Suppressor macrophage (primary cell): ENCODE measurements around the gene DIS3L2.
"Not testable (repeated sequence)": the region's sequence is repeated elsewhere in the genome, so short reads cannot be mapped to it uniquely, and the experiment has no call there.

Experiments
- DNase-seq, 4 experiments: peaks; one replicate each; pipeline ENCODE4 v3.0.0-alpha.2; 2020 to 2022

Gene DIS3L2

DNA sequence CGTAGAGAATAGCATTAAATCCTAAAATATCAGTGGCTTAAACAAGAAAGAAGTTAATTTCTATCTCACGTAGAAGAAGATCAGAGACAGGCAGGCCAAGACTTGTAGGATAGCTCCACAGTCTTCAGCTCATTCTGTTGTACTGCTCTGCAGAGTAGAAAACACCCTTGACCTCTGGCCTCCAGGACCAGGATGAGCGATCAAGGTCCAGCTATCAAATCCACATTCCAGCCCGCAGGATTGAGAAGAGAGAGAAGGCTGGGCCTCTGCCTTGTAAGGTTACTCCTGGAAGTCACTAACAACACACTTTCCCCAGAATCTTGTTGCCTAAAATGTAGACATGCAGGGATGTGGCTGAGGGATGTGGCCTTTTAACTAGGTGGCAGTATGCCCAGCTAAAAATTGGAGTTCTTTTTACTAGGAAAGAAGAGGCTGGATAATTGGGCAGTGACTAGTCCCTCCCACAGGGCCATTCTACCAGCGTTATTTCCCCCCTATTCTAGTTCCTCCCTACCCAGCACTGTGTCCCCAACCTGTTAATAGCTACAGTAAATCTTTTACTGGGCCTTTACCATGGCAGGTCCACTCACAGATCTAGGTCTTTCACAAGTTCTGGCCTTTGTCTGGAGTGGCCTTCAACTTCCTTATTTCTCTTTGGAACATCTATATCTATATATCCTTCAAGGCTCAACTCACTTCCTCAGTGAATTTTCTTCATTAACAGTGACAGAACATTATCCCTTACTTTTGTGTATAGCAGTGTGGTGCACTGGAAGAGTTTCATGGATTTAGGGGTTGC, 165.0 kb downstream of the DIS3L2 start:
- peak; percentile 40 to 71 (median 56) for DNase-seq

DNA sequence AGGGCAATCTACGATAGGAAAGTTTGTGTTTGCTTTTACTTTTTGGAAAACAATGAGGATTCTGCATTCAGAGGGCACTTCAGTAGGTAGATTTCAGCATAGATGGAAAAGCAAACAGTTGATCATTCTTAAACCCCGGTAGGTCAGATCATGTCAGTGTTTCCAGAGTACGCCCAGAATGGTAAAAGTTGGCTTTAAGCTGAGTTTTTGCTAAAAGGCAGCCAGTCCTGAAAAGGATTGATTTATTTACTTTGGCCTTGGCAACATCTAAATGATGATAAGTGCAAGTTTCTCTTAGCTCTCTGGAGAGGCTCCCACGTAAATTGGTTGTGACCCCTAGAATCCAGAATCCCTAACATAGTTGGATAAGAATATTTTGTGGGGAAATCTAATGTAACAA, 168.0 kb downstream of the DIS3L2 start:
- DNase-seq = no peak

DNA sequence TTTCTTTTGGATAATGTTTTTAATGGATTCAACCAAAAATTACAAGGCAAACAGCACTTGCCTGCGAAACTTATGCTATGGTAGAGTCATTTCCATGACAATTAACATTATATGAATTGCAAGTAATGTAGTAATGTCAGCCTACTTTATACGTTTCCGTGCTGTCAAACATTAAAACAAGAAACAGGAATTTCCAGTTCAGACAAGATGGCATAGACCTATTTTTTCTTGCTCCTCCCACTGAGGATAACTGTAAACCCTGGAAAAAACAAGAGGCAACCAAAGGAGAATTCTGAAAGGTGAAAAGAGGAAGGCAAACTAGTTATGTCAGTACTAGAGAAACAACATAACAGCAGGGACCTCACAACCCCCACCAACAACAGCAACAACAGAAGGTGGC, 170.7 kb downstream of the DIS3L2 start:
- DNase-seq = no peak

DNA sequence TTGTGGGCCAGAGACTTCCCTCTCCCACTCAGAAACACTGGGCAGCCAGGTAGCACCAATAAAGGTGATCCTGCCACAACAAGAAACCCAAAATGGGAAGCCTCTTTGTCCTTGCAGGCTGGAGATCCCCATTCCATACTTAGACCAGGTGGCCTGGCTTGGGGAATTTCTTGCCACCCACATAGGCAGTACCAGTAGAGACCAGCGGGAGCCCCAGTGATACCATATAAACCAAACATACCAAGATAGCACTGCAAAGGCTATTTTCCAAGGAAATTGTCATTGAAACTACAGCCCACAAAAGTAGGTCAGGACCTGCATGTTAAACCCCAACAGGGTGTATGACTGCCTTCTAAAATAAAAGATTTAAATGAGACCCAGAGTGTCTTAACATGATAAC, 171.6 kb downstream of the DIS3L2 start:
- DNase-seq = no peak

DNA sequence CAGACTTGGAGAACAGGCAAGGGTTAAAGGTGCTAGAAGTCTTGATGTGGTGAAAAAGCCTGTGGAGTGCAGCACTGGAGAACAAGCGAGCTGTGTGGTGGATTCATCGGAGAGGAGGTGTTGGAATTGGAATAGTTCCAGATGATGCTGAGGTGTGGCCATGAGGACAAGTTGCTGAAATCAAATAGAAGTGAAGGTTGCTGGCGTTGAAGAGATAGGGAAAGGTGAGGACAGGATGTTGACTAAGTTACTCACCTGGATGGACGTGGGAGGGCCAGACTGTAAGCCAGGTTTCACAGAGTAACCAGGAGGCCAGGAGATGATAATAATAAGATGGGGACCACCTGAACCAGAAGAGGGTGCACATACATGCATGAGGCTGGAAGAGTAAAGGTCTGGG, 173.4 kb downstream of the DIS3L2 start:
- no peak for DNase-seq

DNA sequence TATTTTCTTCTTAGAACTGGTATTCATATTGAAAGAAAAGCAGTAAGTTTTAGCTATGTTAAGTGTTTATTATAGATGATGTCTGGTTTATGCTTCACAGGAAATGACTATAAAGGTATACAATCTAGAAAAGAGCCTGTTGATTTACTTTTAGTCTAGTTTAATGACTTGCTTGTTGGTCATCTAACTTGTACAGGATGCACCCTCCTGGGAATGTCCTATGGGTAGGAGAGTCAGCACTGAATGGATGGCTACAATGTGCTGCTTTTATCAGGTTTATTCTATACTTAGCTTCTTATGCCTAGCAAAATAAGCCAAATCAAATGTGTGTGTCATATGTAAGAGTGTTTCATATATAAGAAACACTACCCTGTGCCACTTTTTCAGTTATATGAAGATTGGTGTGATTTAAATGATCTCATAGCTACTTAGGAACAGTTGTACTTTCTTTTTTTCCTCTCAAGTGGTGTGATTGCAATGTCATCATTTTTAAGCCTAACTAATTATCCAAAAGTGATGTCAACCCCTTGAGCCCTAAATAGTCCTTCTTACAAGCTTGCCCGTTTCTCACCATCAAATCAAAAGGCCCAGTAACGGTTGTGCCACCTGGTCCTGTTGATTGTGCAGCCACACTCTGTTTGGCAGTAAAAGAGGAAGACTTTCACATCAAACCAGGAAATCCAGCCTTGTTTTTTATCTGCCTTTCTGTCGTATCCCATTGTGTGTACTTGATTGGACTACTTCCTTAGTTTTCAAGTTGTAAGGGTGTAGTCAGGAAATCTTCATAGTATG, 176.0 kb downstream of the DIS3L2 start:
- peak in 2 of 4 experiments; percentile 4 to 29 for DNase-seq

DNA sequence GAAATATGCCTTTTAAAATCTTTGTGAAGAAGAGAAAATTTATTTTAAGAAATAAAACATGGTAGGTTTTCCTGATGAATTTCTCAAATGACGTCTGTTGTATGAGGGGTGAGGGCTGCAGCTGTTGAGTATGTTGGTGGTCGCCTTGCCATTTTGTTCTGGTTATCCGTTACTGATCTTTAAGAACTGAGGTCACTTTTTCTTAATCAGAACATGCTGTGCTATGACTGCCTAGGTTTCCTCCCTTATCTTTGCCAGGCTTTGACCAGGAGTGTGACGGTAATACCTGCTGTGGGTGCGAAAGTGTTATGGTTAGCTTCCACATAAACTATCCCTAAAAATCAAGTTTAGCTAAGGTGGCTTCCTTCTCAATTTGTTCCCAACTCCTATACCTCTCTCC, 176.9 kb downstream of the DIS3L2 start:
- no peak for DNase-seq

DNA sequence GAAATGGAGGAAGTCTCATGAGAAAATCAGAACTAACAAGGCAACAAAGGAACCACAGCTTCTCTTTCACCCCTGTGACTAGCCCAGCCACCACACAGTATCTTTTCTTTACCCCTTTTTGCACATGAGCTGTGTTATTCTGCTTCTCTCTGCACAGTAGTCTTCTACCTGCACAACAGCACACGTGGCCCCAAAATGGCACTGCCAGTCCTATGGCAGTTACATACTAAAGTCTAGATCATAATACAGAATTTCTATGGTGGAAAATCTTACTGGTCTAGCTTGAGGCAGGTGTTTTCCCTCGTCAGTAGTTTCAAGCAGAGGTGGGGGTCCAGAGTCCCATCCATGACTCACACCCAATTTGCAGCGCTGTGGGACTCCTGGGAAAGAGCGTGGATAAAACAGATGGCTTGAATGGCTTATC, 177.7 kb downstream of the DIS3L2 start:
- peak in 2 of 4 experiments; percentile 17 to 27 for DNase-seq

DNA sequence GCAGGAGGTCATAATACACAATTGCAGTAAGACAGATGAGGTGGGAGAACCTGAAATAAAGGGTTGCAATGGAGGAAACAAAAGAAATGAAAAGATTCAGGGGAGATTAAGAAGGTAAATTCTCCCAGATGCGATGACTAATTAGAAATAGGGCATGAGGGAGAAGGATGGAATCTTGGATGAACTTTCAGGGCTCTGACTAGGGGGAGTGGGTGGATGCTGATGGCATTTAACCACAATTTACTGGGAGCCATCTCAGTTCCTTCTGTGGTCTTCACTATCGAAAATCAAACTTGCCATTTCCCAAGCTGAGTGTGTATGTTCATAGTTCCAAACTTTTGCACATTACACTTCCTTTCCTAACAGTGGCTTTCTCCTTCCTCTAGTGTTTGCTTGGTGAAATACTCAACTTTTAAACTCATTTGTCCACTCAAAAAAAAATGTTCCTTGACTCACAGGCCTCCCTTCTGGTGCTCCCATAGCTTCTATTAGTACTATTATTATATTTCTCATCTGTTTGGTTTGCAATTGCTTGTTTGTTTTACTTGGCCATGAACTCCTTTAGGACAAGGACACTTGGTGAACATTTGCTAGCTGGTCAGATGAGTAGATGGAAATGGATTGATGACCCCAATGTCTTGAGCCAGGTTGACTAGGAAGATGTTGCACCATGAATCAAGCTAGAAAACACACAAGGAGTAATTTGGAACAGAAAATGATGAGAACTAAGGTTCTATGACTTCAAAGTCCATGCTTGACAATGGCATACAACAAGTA, 178.5 kb downstream of the DIS3L2 start:
- DNase-seq = no peak

DNA sequence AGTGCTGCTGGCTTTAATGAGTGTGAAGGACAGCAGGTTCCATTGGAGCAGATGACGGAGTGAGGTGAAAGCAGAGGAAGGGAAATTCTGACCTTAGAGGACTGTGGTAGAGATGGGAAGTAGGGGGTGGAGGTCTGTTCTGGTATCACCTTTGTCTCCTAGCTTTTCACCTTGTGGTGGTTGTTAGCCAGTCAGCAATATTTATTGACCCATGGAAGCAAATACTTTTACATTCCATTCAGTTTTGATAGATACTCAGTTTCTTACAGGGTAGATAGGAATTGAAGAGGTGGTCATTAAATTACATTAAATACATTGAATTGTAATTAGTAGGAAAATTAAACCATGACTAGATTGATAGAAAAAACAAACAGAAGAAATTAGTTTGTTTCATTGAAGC, 180.1 kb downstream of the DIS3L2 start:
- no peak for DNase-seq

DNA sequence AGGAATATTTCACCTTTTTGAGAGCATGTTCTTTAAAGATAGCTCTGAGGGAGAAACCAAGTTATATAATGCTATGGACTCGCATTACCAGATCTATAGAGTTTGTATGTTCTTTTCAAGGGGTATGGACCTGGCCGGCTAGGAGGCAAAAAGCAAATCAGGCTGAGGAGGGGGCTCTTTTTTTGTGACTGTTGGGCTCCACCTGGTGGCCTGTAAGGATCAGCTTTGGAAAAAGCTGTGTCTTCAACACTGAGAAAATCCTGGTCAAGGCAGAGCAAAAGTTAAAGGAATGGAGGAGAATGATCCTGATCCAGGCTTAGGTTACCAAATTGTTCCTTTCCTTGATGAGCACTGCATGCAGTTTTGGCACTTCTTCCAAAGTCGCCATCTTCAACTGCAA, 180.5 kb downstream of the DIS3L2 start:
- peak in 3 of 4 experiments; percentile 28 to 39 (median 37) for DNase-seq

DNA sequence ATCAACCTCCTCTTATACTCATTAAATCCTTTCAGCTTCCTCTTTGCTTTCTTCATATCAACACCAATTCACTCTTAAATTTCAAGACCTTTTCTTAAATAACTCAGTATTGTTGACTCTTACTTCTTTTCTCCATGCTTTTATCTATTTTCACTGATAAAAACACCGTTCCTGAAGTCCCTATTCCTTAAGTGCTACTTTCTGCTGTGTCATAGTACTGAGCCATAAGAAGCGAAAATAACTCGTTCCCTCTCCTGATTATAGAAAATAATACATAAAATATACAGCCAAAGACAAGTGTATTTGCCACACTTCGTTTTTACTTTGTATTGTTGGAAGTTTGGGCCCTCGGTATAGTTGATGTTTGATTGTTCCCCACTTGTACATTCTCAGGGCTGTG, 181.0 kb downstream of the DIS3L2 start:
- no peak for DNase-seq

DNA sequence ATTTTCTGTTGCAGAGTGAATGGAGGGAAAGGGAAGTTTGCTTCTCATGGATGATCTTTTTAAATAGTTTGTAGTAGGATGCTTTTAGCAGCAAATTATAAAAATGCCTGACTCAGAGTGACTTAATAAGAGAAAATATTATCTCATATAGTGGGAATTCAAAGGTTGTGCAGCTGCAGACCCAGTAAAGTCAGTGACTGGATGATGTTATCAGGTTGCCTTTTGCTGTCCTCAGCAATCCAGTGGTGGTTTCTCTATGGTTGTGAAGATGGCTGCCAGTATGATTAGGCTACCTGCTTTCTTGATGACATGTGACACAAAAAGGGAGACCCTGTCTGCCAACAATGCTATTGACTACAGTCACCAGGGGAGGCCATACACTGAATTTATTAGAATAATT, 184.8 kb downstream of the DIS3L2 start:
- DNase-seq = no peak

DNA sequence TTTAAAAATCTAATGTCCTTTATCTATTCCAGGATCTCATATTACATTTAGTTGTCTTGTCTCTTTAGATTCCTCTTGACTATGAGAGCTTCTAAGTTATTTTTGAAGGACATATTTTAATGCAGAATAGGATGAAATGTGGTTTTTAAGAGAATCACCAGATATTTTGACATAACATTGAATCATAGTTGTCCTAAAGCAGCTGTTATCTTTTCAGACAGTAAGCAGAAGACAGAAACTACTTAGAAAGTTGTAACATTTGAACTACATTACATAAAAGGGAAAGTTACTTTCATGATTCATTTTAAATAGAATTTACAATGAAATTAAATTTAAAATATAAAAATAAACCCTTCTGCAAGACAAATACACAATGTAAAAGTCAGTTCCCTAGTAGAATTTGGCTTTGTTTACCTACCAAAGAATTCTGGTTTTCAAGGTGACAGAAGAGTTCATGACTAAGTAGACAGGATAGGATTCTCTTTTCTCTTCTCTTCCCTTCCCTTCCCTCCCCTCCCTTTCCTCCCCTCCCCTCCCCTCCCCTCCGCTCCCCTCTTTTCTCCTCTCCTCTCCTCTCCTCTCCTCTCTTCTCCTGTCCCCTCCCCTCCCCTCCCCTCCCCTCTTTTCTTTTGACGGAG, 186.0 kb downstream of the DIS3L2 start:
- no peak for DNase-seq

DNA sequence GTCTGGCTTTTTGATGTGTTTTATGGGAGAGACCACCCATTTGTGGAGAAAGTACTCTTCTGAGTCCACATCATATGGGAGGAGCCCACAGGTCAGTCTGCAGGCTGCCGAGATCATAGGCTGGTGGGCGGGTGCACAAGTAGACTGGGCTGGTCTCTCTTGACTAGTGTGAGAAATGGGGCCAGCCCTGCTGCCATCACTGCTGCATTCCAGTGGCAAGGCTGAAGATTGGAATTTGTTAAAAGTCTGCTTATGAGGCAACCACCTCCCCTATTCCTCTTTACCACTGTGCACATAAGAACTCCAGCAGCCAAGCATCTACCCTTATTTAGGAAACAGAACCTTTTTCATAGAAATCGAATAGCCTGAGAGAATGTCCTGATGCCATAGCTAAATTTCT, 200.7 kb downstream of the DIS3L2 start:
- DNase-seq = no peak

DNA sequence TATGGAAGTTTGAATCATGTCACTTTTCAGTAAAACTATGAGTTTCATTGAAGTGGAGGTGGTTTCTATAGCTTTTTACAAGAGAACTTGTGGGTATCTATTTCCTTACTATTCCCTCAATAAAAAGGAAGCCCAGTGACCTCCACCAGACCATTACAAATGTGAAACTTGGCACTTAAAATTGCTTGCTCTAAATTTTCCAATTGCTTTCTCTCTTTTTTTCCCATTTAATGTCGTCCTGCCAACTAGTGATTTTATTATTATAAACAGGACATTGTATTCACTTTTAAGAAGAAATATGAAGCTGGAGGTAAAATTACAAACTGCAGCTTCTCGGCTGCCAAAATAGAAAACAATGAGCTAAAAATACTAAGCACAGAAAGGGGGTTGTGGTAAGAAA, 208.9 kb downstream of the DIS3L2 start:
- DNase-seq = no peak

DNA sequence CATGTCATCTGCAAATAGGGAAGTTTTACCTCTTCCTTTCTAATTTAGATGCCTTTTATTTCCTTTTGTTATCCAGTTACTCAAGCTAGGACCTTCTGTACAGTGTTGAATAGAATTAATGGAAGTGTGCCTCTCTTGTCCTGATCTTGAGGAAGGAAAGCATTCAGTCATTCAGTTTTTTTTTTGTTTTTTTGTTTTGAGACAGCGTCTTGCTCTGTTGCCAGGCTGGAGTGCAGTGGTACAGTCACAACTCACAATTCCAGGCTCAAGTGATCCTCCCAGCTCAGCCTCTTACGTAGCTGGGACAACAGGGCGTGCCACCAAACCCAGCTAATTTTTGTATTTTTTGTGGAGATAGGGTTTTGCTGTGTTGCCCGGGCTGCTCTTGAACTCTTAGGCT, 213.1 kb downstream of the DIS3L2 start:
- DNase-seq = no peak

DNA sequence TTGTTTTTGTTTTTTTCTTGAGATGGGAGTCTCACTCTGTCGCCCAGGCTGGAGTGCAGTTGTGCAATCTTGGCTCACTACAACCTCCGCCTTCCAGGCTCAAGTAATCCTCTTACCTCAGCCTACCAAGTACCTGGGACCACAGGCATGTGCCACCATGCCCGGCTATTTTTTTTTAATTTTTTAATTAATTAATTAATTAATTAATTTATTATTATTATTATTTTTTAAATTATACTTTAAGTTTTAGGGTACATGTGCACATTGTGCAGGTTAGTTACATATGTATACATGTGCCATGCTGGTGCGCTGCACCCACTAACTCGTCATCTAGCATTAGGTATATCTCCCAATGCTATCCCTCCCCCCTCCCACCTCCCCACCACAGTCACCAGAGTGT, 215.1 kb downstream of the DIS3L2 start:
- not testable (repeated sequence) for DNase-seq

DNA sequence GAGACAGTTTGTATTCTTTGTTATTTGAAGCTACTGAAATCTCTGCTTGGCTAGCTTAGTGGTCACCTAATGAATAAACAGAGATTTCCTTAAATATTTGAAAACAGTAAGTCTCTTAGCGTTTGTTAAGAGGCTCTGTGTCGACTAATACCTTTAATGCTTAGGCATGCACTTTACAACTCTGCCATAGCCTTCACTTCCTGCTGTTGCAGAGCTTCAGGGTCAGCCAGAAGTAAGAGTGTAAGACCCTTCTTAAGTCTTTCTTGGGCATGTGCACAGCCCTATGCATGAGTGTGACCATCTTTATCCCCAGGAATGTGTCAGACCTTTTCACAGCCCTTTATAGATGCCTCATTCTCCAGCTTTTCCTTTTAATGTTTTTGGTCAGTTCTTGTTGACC, 221.8 kb downstream of the DIS3L2 start:
- no peak for DNase-seq

DNA sequence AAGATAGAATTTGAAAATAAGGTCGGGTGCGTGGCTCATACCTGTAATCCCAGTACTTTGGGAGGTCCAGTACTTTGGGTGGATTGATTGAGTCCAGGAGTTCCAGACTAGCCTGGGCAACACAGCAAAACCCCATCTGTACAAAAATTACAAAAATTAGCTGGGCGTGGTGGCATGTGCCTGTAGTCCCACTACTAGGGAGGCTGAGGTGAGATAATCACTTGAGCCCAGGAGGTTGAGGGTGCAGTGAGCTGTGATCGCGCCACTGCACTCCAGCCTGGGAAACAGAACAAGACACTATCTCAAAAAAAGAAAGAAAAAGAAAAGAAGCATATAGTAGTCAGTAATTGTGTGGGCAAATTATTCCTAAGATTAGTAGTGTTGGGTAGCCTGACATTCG, 222.8 kb downstream of the DIS3L2 start:
- DNase-seq = no peak

DNA sequence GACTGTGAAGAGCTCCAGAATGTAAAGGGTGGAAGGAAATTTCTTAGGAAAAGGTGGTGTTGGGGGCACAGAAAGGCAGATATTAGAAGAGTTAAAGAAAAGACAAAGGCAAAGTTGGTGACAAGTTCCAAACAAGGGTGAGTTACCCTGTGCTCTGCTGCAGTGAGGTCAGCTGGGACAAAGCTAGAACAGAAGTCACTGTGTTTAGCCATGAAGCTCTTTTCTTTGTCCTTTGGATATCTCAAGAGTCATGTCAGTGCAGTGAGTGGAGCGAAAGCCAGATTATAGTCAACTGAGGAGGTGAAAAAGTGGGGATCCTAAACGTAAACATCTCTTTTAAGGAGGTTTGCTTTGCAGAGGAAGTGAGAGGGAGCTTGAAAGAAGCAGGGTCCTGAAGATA, 229.3 kb downstream of the DIS3L2 start:
- no peak for DNase-seq

DNA sequence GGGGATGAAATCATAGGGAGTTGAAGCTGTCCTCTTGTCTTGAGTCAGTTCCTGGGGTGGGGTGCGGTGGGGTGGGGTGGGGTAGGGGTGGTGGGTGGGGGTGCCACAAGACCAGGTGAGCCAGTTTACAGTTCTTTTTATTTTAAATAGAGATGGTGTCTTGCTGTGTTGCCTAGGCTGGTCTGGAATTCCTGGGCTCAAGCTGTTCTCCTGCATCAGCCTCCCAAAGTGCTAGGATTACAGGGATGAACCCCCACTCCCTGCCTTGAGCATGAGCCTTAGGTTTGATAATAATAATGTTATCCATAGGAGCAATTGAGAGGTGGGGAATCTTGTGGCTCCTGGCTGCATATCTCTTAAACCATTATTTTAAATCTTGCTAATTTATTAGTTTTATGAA, 234.0 kb downstream of the DIS3L2 start:
- DNase-seq = no peak

DNA sequence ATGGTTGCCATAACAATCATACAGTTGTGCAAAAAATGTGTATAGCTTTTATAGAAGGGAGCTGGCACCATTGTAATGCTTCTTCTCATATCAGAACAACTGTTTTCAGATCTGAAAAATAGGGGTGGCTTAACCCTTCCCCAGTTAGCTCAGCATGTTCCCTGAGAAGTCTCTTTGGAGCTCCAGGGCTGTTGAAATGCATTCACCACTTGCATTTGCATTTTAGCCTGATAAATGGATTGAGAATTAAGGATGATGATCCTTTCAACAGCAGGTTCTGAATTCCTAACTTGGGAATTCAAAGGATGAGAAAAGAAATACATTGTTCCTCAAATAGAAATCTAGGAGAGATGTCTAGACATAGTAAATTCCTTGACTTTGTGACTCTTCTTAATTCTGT, 235.3 kb downstream of the DIS3L2 start:
- no peak for DNase-seq
